ENCODE measurements around the gene RASIP1. TPM values are rescaled to one million over a fixed set of nuclear protein-coding genes. Genes with fewer than 3 reads are reported as not detected.
A peak's percentile ranks its signal among the peaks of the same experiment; 100 is the strongest.
"Not testable (repeated sequence)": the region's sequence is repeated elsewhere in the genome, so short reads cannot be mapped to it uniquely, and the experiment has no call there.

The RASIP1 gene
- total RNA-seq, 4 donors from 2014 or later = 11.3 to 60.8 (median 32.4) TPM

- TF ChIP-seq, protein P1, sequence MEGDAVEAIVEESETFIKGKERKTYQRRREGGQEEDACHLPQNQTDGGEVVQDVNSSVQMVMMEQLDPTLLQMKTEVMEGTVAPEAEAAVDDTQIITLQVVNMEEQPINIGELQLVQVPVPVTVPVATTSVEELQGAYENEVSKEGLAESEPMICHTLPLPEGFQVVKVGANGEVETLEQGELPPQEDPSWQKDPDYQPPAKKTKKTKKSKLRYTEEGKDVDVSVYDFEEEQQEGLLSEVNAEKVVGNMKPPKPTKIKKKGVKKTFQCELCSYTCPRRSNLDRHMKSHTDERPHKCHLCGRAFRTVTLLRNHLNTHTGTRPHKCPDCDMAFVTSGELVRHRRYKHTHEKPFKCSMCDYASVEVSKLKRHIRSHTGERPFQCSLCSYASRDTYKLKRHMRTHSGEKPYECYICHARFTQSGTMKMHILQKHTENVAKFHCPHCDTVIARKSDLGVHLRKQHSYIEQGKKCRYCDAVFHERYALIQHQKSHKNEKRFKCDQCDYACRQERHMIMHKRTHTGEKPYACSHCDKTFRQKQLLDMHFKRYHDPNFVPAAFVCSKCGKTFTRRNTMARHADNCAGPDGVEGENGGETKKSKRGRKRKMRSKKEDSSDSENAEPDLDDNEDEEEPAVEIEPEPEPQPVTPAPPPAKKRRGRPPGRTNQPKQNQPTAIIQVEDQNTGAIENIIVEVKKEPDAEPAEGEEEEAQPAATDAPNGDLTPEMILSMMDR (IDR thresholded peaks at IDR 0.05) = no peak
- ATAC-seq (ENCODE audit: low FRiP score) (peak; percentile 33), DNase-seq (ENCODE audit: low spot score) (no peak)
Measured at GRCh38 chr19:48681127-48681470, 59.3 kb downstream of the RASIP1 start.

DNA sequence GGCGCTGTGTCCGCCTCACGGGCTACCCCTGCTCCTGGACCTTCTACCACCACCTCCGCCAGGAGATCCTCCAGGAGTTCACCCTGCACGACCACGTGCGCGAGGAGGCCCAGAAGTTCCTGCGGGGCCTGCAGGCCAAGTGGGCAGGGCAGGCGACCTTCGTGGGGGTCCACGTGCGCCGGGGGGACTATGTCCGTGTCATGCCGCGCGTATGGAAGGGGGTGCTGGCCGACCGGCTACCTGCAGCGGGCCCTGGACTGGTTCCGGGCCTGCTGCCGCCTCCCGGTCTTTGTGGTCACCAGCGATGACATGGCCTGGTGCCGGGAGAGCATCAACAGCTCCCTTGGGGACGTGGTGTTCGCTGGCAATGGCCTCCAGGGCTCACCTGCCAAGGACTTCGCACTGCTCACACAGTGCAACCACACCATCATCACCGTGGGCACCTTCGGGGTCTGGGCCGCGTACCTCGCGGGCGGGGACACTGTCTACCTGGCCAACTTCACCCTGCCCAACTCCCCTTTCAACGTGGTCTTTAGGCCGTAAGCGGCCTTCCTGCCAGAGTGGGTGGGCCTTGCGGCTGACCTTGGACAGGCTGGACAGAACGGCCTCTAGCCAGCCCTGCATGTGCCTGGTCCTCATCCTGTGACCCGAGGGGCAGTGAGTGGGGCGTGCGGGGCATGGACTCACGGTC, 59.8 kb downstream of the RASIP1 start:
- ATAC-seq (ENCODE audit: low FRiP score) = peak; percentile 17
- TF ChIP-seq, protein P1 (IDR thresholded peaks at IDR 0.05) = no peak
- no peak for DNase-seq (ENCODE audit: low spot score)

GRCh38 chr19:48680006-48680405, 60.4 kb downstream of the RASIP1 start:
- DNase-seq (ENCODE audit: low spot score); ATAC-seq (ENCODE audit: low FRiP score): not testable (repeated sequence)

DNA sequence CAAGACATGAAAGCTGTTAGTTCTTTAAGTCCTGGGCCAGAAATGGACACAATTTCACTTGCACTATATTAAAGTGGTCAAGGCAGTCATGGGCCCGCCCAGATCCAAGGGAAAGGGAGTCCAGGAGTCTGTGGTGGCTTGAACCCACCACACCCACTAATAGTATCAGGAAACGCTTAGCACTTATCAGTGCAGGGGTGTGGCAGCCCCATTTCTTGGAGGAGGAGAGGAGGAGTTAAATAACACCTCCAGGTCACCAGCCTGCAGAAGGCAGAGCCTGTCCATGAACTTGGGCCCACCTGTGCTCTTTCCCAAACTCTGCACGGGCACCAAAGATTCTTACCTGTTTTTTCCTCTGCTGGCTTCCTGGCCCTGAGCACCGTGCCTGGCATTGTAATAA, 62.2 kb downstream of the RASIP1 start:
- DNase-seq (ENCODE audit: low spot score) (no peak), ATAC-seq (ENCODE audit: low FRiP score) (no peak)
- TF ChIP-seq, protein P1 (IDR thresholded peaks at IDR 0.05) = no peak

- TF ChIP-seq, protein P1 (IDR thresholded peaks at IDR 0.05) = no peak
- ATAC-seq (ENCODE audit: low FRiP score) = no peak
- no peak for DNase-seq (ENCODE audit: low spot score)
Measured at GRCh38 chr19:48676887-48677286, 63.5 kb downstream of the RASIP1 start.

GRCh38 chr19:48676487-48676886, 63.9 kb downstream of the RASIP1 start:
- TF ChIP-seq, protein P1 (IDR thresholded peaks at IDR 0.05) = no peak
- DNase-seq (ENCODE audit: low spot score) = no peak

DNA sequence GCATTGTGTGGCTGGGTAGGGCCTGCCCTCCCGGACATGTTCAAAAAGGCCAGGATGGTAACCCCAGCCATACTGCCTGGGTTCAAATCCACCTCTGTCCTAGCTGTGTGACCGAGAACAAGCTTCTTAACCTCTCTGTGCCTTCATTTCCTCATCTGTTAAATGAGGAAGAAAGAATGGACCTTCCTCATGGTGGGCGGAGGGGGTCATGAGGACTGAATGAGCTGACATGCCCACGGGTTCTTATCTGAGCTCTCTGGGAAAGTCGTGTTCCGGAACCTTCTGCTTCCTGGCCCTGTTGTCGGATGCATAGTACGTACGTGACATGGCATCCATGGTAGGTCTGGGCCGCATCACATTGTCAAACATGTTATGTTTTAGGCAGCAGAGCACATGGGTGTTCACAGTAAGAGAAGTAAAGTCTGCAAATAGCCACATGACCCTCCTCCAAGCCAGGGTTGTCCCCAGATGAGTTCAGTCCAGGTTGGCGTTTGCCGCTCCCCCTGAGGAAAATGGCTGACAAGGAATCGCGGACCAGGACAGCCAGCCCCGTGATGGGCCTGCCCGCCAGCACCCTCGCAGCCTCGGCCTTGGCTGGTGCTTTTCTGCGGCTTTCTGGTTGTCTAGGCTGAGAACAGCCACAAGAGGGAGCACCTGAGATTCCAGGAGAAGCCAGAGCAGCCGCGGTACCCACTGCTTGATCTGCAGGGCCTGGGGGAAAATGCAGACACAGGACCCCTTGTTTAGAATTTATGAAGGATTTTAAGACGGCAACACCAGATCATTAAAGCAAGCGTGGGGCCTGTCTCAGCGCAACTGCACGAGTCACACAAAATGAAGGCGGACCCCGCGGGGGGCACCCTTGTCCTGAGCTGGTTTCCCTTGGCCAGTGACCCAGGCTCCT, 65.2 kb downstream of the RASIP1 start:
- ATAC-seq (ENCODE audit: low FRiP score) (peak; percentile 62), DNase-seq (ENCODE audit: low spot score) (peak; percentile 64)
- TF ChIP-seq, protein P1 (IDR thresholded peaks at IDR 0.05) = peak in 2 of 3 donors; percentile 27 to 53

More at GRCh38 chr19:48676487-48676886, 63.9 kb downstream of the RASIP1 start:
- no peak for ATAC-seq (ENCODE audit: low FRiP score)
